Vagina (tissue), 2 donors: Measurements from ENCODE around the gene MAPKBP1.

Source experiments
- CTCF ChIP-seq, 3 experiments: fragments of 450-650 bp in 2 of 3; fragments of 200-600 bp in 1 of 3; sonication (generic) in 1 of 3; IDR thresholded peaks; one replicate each; pipeline ENCODE4 v1.5.1; 2017 to 2019; ENCODE audit warnings: antibody characterized with exemption in 3 of 3, mild to moderate bottlenecking in 2 of 3, moderate library complexity in 2 of 3
- POLR2A ChIP-seq, 2 donors: fragments of 450-650 bp; IDR thresholded peaks; one replicate each; pipeline ENCODE4 v1.6.1; 2017; ENCODE audit warnings: antibody characterized with exemption in 2 of 2, mild to moderate bottlenecking in 2 of 2, moderate library complexity in 2 of 2
- POLR2AphosphoS5 ChIP-seq, 2 donors: sonication (generic); formaldehyde crosslinking; IDR thresholded peaks; one replicate each; pipeline ENCODE4 v1.9.0; 2017; ENCODE audit warnings: antibody characterized with exemption in 2 of 2, mild to moderate bottlenecking in 2 of 2, low read depth in 1 of 2; ENCODE audit not compliant: insufficient read depth in 1 of 2

- TF ChIP-seq CTCF (IDR thresholded peaks at IDR 0.05), result no peak
- TF ChIP-seq POLR2AphosphoS5 (IDR thresholded peaks at IDR 0.05; ENCODE audit: insufficient read depth in 1 of 2, low read depth in 1 of 2), result no peak
- TF ChIP-seq POLR2A (IDR thresholded peaks at IDR 0.05), result no peak
Observed at GRCh38 chr15:41804361-41804760, 30.1 kb downstream of the MAPKBP1 start.
